Subcutaneous adipose tissue (tissue), 4 donors: Measurements from ENCODE around the gene HNMT. TPM values are rescaled to one million over a fixed set of nuclear protein-coding genes. Genes with fewer than 3 reads are reported as not detected.

Source experiments
- total RNA-seq, 4 donors: library from RNA; depleted of rRNA; stranded (reverse); fragments of >200 nt; gene quantifications; one replicate each; pipeline ENCODE4 v1.1.0, GENCODE V29; 2016
- TF ChIP-seq, protein P1 (sequence below): fragments of 450-650 bp; IDR thresholded peaks from one replicate; pipeline ENCODE4 v1.5.1; 2016; ENCODE audit warnings: low read depth, mild to moderate bottlenecking, control low read depth, antibody characterized with exemption, moderate library complexity

Gene HNMT
- total RNA-seq, 4 donors from 2014 or later, result 135 to 329 (median 220) TPM

DNA sequence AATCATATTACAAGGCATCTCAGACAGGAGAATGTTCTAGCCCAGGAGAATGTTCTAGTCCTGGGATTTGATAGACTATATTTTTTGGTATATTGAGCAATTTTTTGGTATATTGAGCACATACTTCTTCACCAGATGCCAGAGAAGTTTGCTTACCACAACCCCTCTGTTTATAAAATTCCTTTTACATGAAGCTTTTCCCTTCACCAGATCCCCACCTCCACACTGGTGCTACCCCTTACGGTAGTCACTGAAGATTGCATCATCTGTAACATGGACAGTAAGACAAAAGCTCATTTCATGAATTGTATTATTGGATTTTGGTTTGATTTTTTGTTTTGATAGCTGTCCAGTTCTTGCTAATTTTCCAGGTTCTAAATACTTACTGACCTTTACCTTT lies 7.2 kb upstream of the HNMT start:
- TF ChIP-seq, protein P1, sequence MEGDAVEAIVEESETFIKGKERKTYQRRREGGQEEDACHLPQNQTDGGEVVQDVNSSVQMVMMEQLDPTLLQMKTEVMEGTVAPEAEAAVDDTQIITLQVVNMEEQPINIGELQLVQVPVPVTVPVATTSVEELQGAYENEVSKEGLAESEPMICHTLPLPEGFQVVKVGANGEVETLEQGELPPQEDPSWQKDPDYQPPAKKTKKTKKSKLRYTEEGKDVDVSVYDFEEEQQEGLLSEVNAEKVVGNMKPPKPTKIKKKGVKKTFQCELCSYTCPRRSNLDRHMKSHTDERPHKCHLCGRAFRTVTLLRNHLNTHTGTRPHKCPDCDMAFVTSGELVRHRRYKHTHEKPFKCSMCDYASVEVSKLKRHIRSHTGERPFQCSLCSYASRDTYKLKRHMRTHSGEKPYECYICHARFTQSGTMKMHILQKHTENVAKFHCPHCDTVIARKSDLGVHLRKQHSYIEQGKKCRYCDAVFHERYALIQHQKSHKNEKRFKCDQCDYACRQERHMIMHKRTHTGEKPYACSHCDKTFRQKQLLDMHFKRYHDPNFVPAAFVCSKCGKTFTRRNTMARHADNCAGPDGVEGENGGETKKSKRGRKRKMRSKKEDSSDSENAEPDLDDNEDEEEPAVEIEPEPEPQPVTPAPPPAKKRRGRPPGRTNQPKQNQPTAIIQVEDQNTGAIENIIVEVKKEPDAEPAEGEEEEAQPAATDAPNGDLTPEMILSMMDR, result no peak

DNA sequence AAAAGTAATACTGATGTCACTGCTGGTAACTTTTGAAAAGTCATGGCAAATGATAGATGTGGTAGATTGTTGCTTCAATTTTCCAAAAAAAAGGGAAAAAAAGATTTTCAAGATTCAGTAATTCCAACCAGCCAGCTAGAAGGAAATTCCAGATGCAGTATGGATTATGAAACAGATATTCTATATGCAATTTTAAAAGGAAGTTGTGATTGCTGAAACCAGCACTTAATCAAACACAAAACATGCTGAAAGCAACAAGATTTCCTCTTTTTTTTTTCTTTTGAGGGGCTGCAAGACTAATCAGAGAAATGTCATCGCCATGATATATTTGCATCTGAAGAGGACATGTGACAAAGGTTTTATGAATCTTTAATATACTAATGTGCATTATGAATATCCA lies 5.1 kb upstream of the HNMT start:
- TF ChIP-seq, protein P1, result no peak

DNA sequence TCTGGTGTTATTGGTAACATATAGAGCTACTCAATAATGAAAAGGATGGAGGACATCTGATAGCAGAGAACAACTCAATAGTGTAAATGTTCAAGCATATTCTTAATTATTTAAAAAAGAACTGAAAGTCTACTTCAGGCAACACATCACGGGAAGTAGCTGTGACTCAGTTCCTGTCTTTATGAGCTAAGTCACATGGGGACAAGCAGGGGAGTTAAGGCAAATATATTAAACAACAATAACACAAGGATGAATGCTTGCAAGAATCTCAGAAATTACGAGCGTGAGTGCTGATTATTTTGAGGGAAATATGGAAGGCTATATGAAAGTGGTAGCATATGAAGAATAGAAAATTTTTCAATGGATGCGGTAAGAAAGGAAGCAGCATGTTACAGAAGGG lies 4.0 kb upstream of the HNMT start:
- TF ChIP-seq, protein P1, result no peak

DNA sequence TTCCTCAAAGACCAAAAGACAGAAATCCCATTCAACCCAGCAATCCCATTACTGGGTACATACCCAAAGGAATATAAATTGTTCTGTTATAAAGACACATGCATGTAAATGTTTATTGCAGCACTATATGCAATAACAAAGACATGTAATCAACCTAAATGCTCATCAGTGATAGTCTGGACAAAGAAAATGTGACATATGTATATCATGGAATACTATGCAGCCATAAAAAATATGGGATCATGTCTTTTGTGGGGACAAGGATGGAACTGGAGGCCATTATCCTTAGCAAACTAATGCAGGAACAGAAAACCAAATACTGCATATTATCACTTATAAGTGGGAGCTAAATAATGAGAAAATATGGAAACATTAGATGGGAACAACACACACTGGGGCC lies 2.7 kb upstream of the HNMT start:
- TF ChIP-seq, protein P1, result no peak

DNA sequence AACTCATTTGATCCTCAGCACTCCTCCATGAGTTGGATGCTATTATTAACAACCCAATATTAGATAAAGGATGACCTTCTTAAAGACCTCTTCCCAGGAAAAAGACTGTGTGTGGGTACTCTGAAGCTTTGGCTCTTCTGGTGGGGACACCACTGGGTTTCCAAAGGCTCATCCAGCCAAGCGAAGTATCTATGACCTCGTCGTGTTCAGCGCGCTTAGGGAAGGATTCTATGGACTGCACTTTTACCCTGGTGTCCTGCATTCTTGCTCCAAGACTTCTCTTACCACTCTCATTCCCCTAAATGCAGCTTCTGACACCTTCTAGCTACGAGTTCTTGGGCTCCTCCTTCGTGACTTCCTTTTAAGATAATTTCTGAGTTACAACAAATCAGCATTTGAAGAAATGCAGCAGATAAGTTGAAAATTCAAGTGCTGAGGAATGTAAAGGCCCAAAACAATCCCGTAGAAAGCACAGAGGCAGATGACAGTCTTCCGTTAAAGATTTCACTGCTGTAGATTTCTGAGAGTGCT lies 673 bp upstream of the HNMT start:
- TF ChIP-seq, protein P1, result no peak

DNA sequence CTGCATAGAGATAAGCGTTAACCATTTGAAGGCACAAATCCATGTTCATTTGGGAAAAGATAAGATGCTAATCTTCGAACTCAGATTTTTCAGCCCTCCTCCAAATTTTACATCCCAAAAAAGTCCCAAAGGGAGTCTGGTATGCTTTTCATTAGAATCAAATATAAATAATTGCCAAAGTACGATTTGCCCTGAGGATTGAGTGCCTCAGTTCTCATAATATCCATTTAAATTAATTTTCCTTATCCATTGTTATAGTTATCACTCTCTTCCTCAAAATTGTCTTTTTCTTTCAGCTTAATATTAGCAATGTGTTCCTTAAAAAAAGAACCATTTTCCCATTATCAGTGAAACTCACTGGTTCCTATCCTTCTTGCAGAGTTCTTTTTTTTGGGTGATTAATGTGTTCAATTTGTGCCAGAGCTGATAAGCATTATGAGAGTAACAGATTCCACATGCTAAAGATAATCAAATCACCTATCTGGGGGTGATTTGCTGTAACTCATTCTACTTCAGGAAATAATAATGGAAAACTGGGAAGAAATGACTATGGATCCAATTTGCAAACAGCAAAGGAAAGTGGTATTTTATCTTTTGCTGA lies 686 bp downstream of the HNMT start:
- TF ChIP-seq, protein P1, result no peak

DNA sequence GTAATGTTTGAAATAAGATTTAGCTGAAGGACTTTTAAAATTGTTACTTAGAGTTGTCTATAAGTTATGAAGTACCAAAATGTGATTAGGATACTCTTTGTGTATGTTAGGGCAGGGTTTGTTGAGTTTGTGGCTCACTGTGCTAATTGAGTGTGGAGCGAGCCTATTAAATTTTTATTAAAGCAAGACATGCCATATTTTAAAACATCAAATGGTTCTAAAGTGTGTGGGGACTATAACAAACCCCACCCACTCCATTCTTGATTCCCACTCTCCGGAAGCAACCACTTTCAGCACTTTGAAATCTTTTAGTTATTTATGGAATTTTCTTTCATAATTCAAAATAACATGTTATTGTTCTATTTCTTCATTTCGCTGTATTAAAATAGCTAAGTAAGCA lies 1.8 kb downstream of the HNMT start:
- TF ChIP-seq, protein P1, result no peak
